ENCODE measurements around the gene FRS3.
"Not testable (repeated sequence)": the region's sequence is repeated elsewhere in the genome, so short reads cannot be mapped to it uniquely, and the experiment has no call there.

Gene FRS3
- total RNA-seq = 3.7 to 5.3 reads per million in 2 donors

GRCh38 chr6:41779788-41780550, at the start of gene FRS3:
Gene FRS3 (minus strand): TSS chr6:41779900. CDS start chr6:41776987, 2,913 bp downstream.
- DNase-seq = peak; percentile 96 to 100 (median 99)

GRCh38 chr6:41826343-41827022, 46.8 kb upstream of the FRS3 start:
- no peak for DNase-seq

- no peak for DNase-seq
These were observed 45.2 kb upstream of the FRS3 start for GRCh38 chr6:41824571-41825569.

GRCh38 chr6:41823178-41823577, 43.5 kb upstream of the FRS3 start:
- DNase-seq = no peak

GRCh38 chr6:41822021-41822420, 42.3 kb upstream of the FRS3 start:
- DNase-seq = no peak

GRCh38 chr6:41821266-41821665, 41.6 kb upstream of the FRS3 start:
- no peak for DNase-seq

GRCh38 chr6:41818271-41819054, 38.8 kb upstream of the FRS3 start:
- no peak for DNase-seq

- DNase-seq = no peak
These were observed 35.9 kb upstream of the FRS3 start for GRCh38 chr6:41815587-41815986.

GRCh38 chr6:41814629-41815028, 34.9 kb upstream of the FRS3 start:
- no peak for DNase-seq

- no peak for DNase-seq
These were observed 34.3 kb upstream of the FRS3 start for GRCh38 chr6:41813956-41814355.

- DNase-seq = no peak
These were observed 33.8 kb upstream of the FRS3 start for GRCh38 chr6:41813469-41813868.

GRCh38 chr6:41811946-41812345, 32.2 kb upstream of the FRS3 start:
- not testable (repeated sequence) for DNase-seq

- DNase-seq = no peak
These were observed 31.4 kb upstream of the FRS3 start for GRCh38 chr6:41811095-41811494.

- DNase-seq = no peak
These were observed 26.4 kb upstream of the FRS3 start for GRCh38 chr6:41805830-41806774.

- DNase-seq = no peak
These were observed 21.7 kb upstream of the FRS3 start for GRCh38 chr6:41801380-41801779.

GRCh38 chr6:41799559-41799911, 19.8 kb upstream of the FRS3 start:
- no peak for DNase-seq

GRCh38 chr6:41798901-41799558, 19.3 kb upstream of the FRS3 start:
- no peak for DNase-seq

GRCh38 chr6:41796474-41796873, 16.8 kb upstream of the FRS3 start:
- DNase-seq = no peak

- DNase-seq = no peak
These were observed 12.3 kb upstream of the FRS3 start for GRCh38 chr6:41791984-41792383.

- DNase-seq = no peak
These were observed 11.6 kb upstream of the FRS3 start for GRCh38 chr6:41791305-41791704.

GRCh38 chr6:41790045-41790444, 10.3 kb upstream of the FRS3 start:
- DNase-seq = no peak
